NCI-H526 (cell line): ENCODE data around the gene HOXD8.

Experiments used
- DNase-seq, 2 experiments: peaks; one replicate each; lab custom pipeline; 2025; lab: John Stamatoyannopoulos, UW

The HOXD8 gene

DNA sequence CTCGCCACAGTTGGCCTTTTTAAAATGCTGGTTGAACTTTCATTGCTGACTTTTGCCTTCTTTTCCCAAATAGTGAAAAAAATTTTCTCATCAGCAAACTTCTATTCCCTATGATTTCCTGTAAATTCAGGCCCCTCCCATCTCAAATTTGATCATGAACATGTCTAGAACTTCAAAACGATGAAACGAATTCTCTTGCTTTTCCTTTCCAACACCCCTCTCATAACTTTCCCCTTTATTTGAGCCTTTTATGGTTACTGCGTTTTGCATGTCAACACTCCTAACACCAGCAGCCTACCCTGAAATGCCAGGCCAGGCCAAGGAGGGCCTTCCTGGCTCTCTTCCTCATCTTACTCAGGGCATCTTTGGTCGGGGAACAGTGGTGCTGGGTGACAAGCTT, 38.6 kb upstream of the HOXD8 start:
- no peak for DNase-seq

DNA sequence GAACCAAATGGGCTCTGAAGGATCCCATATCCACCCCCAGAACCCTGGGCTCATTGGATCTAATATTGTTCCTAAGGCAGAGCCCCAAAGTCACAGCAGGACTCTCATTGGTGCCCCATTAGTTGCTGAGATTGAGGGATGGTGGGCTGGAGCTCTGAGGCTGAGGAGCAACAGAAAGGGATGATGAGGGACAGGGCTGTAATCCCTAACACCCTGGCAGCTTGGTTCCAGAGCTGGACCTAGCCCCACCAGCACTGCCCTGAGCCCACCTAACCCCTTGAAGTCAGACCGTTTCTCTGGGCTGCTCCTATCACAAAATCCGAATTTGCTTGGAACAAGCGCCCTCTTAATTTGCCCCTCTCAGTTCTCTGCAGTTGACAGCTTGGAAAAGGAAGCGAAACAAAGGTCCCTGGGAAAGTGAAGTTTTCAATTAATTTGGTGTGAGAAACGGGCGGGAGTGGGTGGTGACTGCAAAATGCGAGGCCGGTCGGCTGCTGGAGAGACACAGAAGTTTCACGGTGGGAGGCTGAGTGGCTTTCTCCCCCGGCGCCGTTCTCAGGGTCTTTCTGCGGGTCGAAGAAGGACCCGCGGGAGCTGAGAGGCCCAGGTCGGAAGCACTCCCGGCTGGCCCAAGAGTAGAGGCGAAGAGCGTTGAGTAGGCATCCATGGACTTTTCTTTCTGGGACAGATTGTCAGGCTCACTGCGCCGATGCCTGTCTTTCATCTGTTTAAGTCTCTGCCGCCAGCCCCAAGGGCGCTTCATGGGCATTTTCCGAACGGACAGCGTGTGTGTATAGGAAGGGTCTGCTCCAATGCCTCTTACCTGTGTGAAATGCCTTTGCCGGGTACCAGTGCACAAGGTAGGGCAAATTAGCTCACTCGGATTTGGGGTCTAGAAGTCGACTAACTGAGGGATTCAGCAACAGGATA, 37.9 kb upstream of the HOXD8 start:
- DNase-seq = no peak

DNA sequence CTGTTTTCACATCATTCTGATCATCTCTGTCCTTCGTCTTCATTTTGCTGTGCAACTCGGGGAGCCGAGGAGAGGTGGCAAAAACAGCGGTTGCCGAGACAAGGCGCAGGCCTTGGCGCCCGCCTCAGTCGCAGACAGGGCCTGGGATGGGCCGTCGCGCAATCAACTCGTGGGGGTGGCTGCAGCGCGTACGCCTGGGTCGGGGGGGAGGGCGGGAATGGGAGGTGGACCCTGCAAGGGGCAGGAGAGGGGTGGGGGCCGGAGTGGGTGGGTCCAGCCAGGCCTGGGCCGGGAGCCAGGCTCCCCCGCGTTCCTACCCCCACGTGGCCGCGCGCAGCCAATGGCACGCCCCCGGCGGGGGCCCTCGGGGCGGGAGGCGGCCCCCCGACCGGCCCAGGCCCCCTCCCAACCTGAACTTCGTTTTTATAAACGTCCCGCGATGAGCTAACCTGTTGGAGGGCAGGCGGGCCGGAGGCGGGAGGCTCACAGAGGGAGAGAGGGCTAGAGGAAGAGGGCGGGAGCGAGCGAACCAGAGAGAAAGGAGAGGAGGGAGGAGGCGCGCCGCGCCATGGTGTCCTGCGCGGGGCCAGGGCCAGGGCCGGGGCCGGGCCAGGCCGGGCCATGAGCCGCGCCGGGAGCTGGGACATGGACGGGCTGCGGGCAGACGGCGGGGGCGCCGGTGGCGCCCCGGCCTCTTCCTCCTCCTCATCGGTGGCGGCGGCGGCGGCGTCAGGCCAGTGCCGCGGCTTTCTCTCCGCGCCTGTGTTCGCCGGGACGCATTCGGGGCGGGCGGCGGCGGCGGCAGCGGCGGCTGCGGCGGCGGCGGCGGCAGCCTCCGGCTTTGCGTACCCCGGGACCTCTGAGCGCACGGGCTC, 37.0 kb upstream of the HOXD8 start, which contains the start of gene HOXD13:
HOXD13 (plus strand) TSS at position 452 of the 875 bp plus-strand sequence; CDS start at position 622, 170 bp downstream.
- DNase-seq = peak; percentile 50 to 84

GRCh38 chr2:176093145-176093897, 36.2 kb upstream of the HOXD8 start:
- peak in 1 of 2 experiments; percentile 46 for DNase-seq

- no peak for DNase-seq
Measured at GRCh38 chr2:176093898-176094249, 35.6 kb upstream of the HOXD8 start.

- no peak for DNase-seq
Measured at GRCh38 chr2:176094349-176094748, 35.2 kb upstream of the HOXD8 start.

DNA sequence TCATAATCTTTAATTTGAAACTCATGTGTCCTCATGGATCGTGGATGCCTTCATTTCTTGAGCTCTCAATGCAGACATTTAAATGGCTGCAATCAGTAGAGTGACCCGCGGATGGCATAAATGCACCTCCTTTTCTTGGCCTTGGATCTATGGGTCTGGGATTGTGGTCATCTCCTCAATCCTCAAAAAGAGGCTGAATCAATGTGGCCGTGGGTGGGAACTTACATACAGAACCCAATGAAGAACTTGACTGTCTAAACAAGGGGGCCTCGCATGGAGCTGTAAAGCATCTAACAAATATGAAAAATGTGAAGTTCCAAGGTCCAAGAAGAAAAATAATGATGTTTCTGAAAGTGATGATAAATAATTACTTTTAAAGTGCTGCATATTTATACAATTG, 34.1 kb upstream of the HOXD8 start:
- DNase-seq = no peak

DNA sequence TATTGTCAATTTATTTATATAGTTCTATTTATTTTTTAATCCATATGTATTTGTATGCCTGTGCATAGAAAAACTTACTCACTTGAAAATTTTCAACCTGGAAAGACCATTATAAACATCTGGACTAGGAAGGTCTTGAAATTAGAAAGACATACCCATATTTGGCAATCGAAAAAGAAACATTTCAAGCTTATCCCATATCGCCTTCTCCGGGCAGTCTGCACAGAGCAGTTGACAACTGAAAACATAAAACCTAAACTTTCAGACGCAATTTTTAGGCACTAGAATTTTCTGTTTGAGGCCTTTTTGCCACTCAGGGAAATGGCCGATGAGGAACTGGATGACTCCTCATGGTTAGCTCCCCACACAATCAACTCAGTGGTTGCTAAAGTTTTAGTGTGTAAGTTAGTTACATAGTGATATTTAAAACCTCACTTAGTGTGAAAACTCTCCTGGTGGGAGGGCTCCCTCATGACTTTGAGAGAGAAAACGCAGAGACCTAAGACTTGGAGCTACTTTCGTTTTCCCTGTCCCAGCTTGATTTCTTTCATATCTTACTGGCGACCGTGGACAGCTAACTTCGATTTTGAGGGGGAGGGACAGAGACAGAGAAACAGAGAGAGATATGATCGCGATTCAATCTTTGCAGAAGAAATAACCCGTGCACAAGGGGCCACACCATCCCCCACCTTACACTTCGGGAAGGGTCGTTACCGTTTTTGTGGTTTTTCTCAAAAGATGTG, 33.1 kb upstream of the HOXD8 start:
- DNase-seq = peak in 1 of 2 experiments; percentile 46

- peak; percentile 87 to 97 for DNase-seq
Measured at GRCh38 chr2:176096986-176097819, 32.3 kb upstream of the HOXD8 start.

DNA sequence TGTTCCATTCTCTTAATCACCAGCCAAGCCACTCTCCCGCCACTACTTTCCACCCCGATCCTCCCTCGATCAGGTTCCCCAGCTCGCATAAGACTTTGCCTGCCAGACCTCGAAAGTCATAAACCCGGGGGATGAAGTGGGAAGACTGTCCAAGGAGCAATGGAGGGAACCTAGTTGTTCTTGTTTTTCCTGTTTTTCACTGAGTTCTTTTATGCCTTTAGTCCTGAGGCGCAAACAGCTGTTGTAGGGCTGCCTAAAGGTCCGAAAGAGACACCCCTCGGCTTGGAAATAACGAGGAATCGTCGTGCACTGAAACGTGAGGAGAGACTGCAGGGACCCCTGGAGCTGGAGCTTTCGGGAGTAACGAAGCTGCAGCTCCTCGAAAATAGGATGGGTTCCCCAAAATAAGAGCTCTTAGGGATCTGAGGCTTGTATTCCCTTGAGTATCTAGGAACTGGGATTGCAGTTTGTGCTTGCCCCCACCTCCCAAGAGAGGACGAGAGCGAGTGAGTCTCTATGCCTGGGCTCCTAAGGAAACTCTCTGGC, 31.6 kb upstream of the HOXD8 start:
- no peak for DNase-seq

DNA sequence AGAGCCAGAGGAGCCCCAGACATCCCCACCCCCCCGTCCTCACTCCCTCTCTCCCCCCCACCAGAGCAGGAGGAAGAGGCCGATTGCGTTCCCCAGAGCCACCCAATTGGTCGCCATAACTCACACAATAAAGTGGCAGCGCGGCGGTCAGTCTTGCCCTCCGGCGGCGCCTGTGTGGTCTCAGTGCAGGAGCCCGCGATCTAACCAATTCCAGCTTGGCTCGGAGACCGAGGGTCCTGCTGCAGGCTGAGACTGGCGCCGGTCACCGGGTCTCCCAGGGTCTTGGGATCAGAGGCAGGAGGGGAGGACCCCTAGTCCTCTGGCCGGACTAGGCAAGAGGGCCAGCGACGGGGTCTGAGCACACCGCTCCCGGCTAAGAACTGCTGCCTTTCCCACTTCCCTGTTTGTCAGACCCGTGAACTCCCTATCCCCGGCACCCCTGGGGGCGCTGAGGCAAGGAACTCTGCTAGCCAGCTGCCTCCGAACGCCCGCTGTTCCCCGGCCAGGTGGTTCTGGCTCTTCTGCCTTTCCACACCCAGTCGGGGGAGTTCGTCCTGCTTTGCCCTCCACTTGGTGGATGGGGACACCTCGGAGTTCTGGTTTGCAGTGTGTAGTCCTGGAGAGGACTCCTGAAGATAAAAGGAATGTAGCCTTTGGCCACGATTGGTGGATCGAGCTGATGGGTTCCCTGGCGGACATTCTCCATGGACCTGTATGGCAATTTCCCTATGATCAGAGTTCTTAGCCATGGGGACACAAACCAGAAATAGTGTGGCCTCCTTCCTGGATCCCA, 30.9 kb upstream of the HOXD8 start:
- DNase-seq = peak; percentile 24 to 67

GRCh38 chr2:176099159-176099727, 30.3 kb upstream of the HOXD8 start:
- no peak for DNase-seq

DNA sequence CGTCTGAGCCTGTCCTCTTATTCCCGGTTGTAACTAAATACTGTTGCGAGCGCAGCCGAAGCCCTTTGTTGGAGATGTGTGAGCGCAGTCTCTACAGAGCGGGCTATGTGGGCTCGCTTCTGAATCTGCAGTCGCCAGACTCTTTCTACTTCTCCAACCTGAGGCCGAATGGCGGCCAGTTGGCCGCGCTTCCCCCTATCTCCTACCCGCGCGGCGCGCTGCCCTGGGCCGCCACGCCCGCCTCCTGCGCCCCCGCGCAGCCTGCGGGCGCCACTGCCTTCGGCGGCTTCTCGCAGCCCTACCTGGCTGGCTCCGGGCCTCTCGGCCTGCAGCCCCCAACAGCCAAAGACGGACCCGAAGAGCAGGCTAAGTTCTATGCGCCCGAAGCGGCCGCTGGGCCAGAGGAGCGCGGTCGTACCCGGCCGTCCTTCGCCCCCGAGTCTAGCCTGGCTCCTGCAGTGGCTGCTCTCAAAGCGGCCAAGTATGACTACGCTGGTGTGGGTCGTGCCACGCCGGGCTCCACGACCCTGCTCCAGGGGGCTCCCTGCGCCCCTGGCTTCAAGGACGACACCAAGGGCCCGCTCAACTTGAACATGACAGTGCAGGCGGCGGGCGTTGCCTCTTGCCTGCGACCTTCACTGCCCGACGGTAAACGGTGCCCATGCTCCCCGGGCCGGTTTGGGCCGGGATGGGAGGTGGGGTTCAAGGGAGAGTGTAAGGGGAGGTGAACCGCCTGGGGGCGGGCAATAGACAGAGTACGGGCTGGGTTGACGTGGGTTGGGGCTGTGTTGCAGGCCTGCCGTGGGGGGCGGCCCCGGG, 29.6 kb upstream of the HOXD8 start, which contains the start of gene HOXD12:
HOXD12 (plus strand) TSS at position 68 of the 819 bp plus-strand sequence; CDS start at position 75, 7 bp downstream.
- DNase-seq = no peak

GRCh38 chr2:176100547-176101140, 28.9 kb upstream of the HOXD8 start:
- DNase-seq = no peak

GRCh38 chr2:176101216-176101830, 28.2 kb upstream of the HOXD8 start:
- DNase-seq = no peak

DNA sequence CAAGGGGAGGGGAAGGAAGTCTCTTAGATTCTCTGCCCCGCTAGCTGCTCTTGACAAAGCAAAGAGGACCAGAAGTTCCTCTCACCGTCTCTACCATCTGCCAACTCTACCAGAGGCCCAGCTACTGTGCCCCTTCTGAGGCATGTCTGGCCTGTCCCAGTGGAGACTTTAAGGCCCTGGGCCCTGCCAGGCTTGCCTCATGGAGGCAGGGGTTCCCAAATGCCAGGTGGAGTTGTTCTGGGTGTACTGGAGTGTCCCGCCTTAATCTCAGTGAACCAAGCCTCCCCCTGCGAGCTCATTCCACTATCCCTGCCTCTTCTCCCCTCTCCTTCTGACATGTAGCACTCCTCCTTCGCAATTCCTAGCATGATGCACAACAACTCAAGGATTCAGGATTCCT, 27.7 kb upstream of the HOXD8 start:
- no peak for DNase-seq

DNA sequence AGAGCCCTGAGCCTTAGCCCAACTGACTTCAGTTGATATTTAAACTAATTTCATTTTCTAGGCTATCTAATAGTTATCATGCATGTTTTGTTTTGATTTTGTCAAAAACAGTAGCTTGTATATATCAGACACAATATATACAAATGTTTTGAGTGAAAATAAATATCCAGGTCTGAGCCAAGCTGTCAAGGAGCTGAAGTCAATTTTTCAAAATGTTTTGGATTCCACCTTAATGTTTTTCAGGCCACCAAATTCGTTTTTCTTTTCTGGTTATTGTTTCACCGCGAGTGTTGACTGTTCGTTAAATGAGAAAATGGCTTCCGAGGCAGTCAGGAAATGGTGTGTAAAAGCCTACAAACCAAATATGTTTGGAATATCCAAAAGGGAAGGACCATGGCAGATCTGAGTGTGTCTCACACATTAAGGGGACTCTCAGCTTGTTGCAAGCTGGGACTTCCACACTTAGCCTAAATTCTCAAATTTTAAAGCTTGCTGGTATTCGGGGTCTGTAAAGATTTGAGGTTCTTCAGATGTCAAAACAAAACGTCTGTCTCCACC, 27.1 kb upstream of the HOXD8 start:
- no peak for DNase-seq
